Fibroblast of skin of right quadriceps (primary cell): ENCODE measurements around the gene PCDH17.
A peak's percentile ranks its signal among the peaks of the same experiment; 100 is the strongest.

Experiments
- DNase-seq: peaks from one replicate; pipeline ENCODE4 v3.0.0-alpha.2; 2013

Gene PCDH17

DNA sequence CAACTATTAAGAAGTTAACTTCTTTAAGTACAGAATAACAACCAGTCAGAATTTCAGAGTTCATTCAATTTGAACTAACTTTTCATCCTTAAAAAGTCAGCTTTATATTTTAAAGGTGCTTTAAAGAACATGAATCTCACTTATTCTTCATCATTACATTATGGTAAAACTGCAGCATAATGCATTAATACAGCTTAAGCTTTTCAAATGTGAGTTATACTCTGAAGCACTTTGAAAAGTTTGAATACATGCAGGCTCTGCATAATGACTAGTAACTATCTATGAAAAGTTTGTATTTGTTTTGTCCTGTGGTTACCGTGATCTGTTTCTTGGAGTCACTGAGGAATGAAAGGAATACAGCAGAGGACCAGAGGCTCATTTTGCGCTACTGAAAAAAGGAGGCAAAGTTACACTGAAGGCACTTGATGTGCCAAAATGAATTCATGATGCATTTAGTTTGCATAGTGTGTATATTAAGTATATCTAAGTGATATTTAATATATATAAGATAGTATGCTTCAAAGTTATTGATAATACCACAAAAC lies 4.1 kb downstream of the PCDH17 start:
- DNase-seq: no peak

- DNase-seq: no peak
Measured at GRCh38 chr13:57636816-57637215, 5.3 kb downstream of the PCDH17 start.

GRCh38 chr13:57637515-57637914 lies 6.0 kb downstream of the PCDH17 start:
- DNase-seq: no peak

- DNase-seq: no peak
Measured at GRCh38 chr13:57638186-57638890, 6.8 kb downstream of the PCDH17 start.

- no peak for DNase-seq
Measured at GRCh38 chr13:57640607-57641006, 9.1 kb downstream of the PCDH17 start.

DNA sequence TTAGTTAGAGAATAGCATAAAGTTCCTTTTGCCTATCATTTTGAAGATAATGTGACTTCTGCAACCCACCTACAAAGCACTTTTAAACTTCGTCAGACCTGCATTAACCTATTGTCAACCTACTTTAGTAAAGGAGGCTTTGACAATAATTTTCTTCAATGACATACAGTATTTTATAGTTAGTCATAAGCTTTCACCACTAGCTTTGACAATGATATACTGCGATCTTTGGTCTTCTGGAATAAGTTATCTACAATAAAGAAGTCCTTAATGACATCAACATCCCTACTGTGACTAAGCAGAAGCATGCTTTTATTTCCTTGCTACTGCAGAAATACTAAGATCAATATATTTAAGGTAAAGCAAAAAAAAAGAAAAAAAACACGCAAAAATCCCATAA lies 9.5 kb downstream of the PCDH17 start:
- no peak for DNase-seq

DNA sequence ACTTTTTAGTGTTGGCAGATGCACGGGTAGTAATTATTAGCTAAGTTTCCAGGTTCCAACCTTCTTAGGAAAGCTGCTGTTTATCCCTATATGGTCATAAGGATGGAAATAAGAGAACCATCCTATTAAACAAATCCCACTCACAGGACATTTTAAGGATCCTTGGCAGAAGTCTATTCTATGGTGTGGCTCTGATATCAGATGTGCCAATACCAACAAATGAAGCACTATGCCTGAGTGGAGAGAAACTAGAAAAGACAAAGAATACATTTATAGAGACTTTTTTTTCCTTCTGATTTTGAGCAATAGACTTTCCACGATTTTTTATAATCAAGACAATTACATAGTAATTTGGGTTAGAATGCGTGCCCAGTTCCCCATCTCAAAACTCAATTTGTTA lies 12.6 kb downstream of the PCDH17 start:
- DNase-seq: no peak

DNA sequence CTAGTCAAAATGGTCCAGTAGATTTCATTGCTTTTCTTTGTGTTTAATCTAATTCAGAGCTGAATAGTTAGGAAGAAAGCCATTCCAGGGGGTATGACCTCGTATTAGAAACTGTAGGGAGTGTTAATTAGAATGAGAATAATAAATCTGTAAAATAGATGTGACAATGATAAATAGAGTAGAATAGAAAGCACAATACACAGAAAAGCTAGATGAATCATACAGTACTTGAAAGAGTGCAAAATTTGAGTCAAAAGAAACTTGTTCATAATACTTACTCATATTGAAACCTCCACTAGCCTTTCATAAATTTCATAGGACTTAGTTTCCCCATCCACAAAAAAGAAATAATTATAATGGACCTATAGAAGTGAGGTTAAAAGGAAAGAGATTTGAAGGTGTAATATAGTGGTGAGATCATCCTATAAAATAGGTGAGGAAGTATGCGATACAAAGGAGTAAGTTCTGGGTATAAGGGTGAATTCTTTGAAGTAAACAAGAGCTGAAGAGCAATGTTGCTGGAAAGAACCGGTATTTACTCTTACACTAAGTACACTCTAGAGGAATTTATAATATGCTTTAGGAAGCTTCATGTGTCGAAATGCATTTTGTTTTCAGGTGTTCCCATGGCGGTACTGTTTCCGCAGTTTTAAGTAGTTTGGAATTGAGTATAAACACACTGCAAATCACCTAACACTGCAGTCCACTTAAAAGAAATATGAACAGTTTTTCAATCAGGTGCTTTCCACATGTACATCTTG lies 21.9 kb downstream of the PCDH17 start:
- no peak for DNase-seq

GRCh38 chr13:57665481-57665880 lies 33.9 kb downstream of the PCDH17 start:
- DNase-seq: peak; percentile 28

GRCh38 chr13:57666131-57666953 lies 34.8 kb downstream of the PCDH17 start:
- no peak for DNase-seq

- DNase-seq: no peak
Measured at GRCh38 chr13:57672168-57672567, 40.6 kb downstream of the PCDH17 start.

- no peak for DNase-seq
Measured at GRCh38 chr13:57673197-57673596, 41.7 kb downstream of the PCDH17 start.

DNA sequence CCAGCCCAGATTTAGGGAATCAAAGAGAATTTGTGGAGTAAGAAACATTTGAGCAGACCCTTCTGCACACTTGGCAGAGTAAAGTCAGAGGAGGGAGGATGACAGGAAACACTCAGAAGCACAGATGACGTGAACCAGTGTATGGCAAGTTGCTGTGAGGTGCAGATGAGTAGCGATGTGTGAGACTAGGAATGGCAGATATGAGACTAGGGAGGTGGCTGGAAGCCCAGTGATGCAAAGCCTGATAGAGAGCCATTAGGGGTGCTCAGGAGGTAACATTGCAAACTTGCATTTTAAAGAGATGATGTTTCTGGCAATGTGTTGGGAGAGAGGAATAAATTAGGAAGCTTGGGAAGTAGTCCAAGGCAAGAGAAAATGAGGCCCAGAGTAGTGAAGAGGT lies 44.0 kb downstream of the PCDH17 start:
- no peak for DNase-seq

DNA sequence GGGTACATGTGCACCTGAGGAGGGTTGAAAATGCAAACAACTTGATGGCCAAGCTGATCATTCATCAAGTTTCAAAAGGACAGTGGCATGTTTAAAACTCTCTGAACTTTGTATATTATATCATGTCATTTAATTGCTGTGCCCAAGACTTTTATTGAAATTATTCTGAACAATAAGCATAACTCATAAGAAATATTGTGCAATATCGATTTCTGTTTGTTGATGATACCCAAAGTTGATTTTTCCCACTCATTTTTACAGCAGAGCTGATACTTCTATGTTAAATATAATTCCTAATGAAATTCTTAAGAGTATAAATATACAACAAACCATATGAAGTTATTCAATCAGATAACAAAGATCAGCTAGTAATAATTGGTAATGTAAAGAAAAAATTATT lies 49.1 kb downstream of the PCDH17 start:
- DNase-seq: no peak

GRCh38 chr13:57682128-57682716 lies 50.7 kb downstream of the PCDH17 start:
- DNase-seq: no peak

DNA sequence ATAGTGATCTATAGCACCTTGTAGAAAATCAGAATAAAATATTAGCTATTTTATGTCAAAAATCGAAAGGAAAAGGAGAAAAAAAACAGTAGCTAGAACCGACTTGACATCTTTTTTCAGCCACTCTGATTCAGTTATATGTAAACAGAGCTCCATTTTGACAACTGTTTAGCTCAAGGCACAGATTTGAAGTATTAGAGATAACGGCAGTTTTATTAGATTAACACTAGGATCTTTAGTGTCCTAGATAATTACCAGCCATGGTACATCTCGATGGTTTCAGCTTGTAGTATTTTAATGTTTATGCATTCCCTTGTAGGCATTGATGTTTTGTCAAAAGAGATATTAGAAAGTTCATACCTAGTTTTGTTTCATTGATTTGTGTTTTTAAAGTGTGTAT lies 67.3 kb downstream of the PCDH17 start:
- no peak for DNase-seq

DNA sequence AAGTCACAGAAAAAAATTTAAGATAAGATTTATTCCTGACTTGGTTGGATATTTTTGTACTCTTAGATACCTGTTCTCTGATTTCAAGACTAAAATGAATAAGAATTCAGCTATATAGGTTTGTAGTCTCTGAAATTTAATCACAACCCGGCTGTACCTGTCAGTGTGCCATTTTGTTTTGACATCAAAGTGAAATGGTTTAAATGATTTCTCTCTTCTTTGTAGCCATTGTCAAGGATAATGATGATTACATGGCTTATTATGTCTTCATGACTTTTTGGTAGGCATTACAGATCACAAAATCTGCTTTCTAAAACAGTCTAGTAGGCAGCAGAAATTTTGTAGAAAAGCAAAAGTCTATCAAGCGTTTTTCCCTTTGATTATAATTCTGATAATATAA lies 72.5 kb downstream of the PCDH17 start:
- no peak for DNase-seq

GRCh38 chr13:57716295-57716694 lies 84.8 kb downstream of the PCDH17 start:
- no peak for DNase-seq

- DNase-seq: no peak
Measured at GRCh38 chr13:57724486-57725272, 93.1 kb downstream of the PCDH17 start.

- no peak for DNase-seq
Measured at GRCh38 chr13:57725480-57725879, 93.9 kb downstream of the PCDH17 start.

DNA sequence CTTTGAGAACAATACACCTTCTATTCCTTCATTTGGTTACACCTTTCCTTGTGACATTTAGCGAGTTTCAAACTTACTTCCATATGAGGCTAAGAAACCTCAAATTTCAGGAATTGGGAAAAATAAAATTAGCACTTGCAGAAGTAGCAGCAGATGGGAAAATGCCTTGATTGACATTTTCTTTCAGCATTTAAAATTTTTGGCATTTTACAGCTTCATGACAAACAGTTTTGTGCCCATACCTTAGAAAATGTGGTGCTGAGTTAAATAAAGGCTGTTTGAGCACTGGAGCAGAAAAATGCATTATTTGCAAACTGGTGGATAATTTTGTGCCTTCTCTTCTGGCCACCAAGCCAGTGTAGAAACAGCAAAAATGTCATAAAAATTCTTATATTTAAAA lies 95.4 kb downstream of the PCDH17 start:
- no peak for DNase-seq

DNA sequence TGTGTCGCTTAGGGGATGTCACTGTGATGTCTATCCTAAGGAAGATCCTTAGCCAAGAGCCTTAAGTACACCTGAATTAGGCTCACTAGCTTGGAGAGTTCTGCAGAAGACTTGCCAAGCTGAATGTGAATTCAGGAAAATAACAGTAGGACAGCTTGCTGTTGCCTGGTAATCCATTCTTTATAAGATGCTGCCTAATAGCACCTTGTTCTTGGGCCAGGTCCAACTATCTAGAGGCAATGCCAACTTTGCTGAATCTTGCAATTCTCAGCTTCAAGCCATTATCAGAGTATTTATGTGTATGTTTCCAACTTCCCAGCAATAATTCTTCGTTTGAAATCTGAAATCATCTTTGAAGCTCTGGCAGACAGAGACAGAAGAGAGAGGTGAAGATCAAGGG lies 102.8 kb downstream of the PCDH17 start:
- DNase-seq: no peak
